Activated CD4-positive, CD25-positive, alpha-beta regulatory T cell (primary cell): ENCODE data around the gene CANX.
"Not testable (repeated sequence)": the region's sequence is repeated elsewhere in the genome, so short reads cannot be mapped to it uniquely, and the experiment has no call there.

Experiments
- DNase-seq, 4 experiments: peaks; one replicate each; lab custom pipeline; 2025; lab: John Stamatoyannopoulos, UW

Gene CANX

DNA sequence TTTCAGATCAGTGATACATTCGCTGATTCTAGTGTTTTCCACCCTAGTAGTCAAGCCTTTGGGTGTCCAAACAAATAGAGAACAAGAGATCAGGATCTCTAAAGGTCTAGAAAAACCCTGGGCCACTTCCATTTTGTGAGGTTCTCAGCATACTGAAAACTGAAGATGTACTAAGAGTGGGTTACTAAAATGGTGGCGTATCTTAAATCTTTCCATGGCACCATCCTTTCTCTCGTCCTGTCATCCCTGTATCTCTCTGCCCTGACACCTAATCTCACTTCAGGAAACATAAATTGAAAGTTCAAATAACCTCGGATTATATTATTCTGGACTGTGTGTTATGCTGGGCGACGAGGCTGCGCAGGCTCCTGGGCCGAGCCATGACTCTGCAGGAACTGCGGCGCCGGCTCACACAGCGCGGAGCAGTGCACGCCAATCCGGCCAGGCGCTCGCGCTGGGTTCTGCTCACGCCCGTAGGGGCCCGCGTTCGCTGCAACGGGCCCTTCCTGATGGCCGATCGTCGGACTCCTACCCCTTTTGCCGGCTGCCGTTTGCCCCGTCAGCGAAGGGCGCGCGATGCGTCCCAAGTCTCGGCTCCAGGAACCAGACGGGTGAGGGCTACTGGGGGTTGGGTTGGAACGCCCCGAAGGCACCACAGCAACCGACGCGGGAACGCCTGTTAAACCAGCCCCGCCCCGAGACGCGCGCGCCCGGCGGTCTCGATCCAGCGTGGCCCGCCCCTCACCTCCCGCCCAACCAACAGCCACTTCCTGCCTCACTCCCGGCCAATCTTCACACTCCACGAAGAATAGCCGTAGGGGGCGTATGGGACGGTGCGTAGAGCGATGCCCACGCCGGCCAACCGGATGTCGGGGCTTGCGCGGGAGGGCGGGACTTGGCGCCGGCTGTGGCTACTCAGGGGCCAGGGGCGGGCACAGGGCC, 503 bp upstream of the CANX start:
- peak; percentile 97 to 99 (median 98) for DNase-seq

DNA sequence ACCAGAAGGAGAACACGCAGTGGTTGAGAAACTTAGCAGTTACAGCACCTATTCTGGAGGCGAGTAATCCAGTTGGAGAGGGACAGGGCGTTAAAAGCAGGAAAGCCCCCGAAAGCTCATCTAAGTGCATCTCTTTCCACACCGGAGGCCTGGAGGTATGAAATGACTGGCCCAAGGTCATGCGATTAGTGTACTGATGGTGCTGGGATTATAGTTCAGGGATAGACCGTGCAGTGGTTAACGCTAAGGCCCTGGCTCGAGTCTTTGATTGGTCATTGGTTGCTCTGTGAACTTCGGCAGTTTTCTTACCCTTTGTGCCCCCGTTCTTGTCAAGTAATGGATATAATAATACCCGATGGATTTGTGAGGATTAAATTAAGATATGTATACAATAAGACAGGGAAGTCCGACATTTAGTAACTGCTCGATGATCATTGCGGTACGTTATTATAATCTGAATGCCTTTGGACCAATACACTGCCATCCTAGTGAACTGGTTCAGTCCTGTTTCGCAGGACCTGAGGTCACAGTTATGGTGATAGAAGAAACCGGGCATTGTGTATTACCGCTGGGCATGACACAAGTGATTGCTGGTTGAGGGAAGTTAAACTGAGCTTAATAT, 960 bp downstream of the CANX start:
- peak in 1 of 4 experiments; percentile 9 for DNase-seq

- no peak for DNase-seq
Observed at GRCh38 chr5:179700401-179700918, 1.7 kb downstream of the CANX start.

DNA sequence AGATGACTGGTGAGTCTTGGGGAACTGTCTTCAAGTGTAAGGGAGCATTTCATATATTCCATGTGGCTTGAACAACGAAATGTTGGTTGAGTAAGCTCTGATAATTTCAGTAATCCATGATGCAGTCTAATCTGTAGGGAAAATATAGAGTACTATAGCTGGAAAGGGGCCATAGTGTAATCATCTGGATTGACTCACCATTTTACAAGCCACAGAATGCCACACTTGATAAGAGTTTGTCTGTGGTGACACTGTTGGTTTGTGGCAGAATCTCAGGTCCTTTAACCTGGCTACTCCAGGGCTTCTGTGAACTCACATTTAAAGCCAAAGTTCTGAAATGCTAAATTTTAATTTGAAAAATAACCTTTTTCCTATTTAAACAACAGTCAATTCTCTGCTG, 17.5 kb downstream of the CANX start:
- DNase-seq = no peak

DNA sequence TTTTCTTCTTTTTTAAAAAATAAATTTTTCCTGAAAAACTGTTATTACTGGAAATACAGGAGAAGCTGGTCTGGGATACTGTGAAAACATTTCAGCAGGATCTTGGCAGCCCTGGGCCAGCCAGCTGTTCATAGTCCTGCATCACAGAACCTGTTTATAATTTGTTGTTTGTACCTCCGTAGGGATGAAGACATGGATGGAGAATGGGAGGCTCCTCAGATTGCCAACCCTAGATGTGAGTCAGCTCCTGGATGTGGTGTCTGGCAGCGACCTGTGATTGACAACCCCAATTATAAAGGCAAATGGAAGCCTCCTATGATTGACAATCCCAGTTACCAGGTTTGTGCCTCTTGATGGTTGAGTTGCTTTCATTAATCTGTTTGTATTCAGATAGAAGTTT, 21.5 kb downstream of the CANX start:
- DNase-seq = no peak

DNA sequence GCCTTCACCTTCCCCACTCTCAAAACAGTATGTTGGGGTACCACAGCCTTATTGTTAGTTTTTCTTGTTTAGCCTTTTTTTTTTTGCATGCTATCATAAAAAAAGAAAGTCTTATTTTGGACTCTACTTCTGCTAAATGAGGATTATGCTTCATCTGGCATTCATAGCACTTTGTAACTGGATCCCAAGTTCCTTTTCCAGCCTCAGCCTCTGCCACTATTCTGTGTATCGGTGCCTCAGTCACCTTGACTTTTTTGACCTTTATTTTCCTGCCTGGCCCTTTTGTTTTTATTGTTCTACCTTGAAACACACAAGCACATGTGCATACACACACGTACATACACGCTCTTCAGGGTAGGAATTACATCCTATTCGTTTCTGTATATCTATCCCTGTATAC, 25.4 kb downstream of the CANX start:
- DNase-seq = no peak

GRCh38 chr5:179727106-179727505, 28.3 kb downstream of the CANX start:
- no peak for DNase-seq

- no peak for DNase-seq
Observed at GRCh38 chr5:179729303-179729702, 30.5 kb downstream of the CANX start.

- no peak for DNase-seq
Observed at GRCh38 chr5:179729727-179730126, 31.0 kb downstream of the CANX start.

GRCh38 chr5:179730356-179730755, 31.6 kb downstream of the CANX start:
- DNase-seq = no peak

GRCh38 chr5:179730852-179731251, 32.1 kb downstream of the CANX start:
- no peak for DNase-seq

DNA sequence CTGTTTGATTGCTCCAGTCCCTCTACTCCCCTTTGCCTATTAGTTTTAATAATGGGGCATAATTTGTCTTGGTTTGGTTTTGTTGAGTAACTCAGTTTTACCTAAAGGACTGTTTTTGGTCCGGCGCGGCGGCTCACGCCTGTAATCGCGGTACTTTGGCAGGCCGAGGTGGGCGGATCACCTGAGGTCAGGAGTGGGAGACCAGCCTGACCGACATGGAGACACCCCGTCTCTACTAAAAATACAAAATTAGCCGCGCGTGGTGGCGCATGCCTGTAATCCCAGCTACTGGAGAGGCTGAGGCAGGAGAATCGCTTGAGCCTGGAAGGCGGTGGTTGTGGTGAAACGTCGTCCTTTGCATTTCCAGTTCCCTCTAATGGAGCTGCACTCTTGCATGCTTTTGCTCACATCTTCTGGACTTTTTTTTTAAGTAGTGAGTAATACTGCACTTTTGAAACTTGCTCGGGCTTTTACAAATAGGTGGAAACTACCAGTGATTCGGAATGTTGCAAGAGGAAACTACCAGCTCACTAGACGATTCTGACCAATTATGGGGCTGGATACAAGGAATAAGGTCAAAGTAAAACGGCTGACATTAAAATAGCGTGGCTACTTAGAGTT, 33.1 kb downstream of the CANX start:
- no peak for DNase-seq

GRCh38 chr5:179732412-179732917, 33.7 kb downstream of the CANX start, which contains the start of gene MAML1:
MAML1 (plus strand) TSS chr5:179732822; CDS start chr5:179733113, 291 bp downstream.
- peak; percentile 96 to 98 (median 98) for DNase-seq

GRCh38 chr5:179732918-179733771, 34.4 kb downstream of the CANX start:
- peak; percentile 18 to 38 (median 26) for DNase-seq

- no peak for DNase-seq
Observed at GRCh38 chr5:179733772-179734126, 35.0 kb downstream of the CANX start.

GRCh38 chr5:179734536-179735164, 35.9 kb downstream of the CANX start:
- no peak for DNase-seq

GRCh38 chr5:179738742-179739141, 40.0 kb downstream of the CANX start:
- DNase-seq = no peak

- DNase-seq = not testable (repeated sequence)
Observed at GRCh38 chr5:179744106-179744505, 45.3 kb downstream of the CANX start.

DNA sequence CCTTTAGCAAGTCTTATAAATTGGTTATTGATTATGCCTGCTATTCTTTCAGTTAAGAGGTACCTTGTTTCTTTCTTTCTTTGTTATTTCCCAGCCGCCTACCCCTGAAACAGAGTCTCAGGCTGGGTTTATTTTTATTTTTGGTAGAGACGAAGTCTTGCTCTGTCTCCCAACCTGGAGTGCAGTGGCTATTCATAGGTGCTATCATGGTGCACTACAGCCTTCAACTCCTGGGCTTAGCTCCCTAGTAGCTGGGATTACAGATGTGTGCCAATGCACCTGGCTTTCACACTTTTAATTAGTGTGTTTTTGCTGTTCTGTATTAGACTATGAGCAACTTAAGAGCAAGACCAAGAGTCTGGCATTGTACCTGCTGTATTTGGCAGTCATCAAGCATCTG, 48.1 kb downstream of the CANX start:
- DNase-seq = no peak

GRCh38 chr5:179747811-179748210, 49.0 kb downstream of the CANX start:
- no peak for DNase-seq
